HepG2 (cell line): Measurements from ENCODE around the gene RPLP2. TPM values are rescaled to one million over a fixed set of nuclear protein-coding genes. Genes with fewer than 3 reads are reported as not detected.

ENCODE experiments used
- ARID4A ChIP-seq: sonication (generic); formaldehyde crosslinking; IDR thresholded peaks from 2 replicates; pipeline ENCODE4 v1.5.0; 2020; ENCODE audit warnings: mild to moderate bottlenecking, missing genetic modification reagents, borderline replicate concordance
- ATAD3A ChIP-seq: sonication (generic); formaldehyde crosslinking; IDR thresholded peaks from 2 replicates; pipeline ENCODE4 v1.4.0; 2020; ENCODE audit warnings: missing genetic modification reagents
- ATF1 ChIP-seq: IDR thresholded peaks from 2 replicates; pipeline ENCODE4 v1.6.1; 2016; ENCODE audit warnings: mild to moderate bottlenecking, control low read depth
- BORCS8-MEF2B ChIP-seq: sonication (generic); formaldehyde crosslinking; IDR thresholded peaks from 2 replicates; pipeline ENCODE4 v1.8.0; 2022; ENCODE audit warnings: mild to moderate bottlenecking, missing genetic modification reagents
- CEBPB ChIP-seq: IDR thresholded peaks from 2 replicates; pipeline ENCODE4 v1.6.1; 2011; ENCODE audit warnings: low read depth, low read length, improper control_type of control experiment, borderline replicate concordance
- CENPBD1 ChIP-seq: sonication (generic); formaldehyde crosslinking; IDR thresholded peaks from 2 replicates; pipeline ENCODE4 v1.8.0; 2022; ENCODE audit warnings: missing genetic modification reagents, low read depth, mild to moderate bottlenecking, borderline replicate concordance
- CHD4 ChIP-seq: fragments of 200-600 bp; sonication (generic); IDR thresholded peaks from 2 replicates; pipeline ENCODE4 v1.7.0; 2017; ENCODE audit warnings: mild to moderate bottlenecking, low read length, borderline replicate concordance
- CREBL2 ChIP-seq: sonication (generic); formaldehyde crosslinking; IDR thresholded peaks from 2 replicates; pipeline ENCODE4 v1.8.1; 2023; ENCODE audit warnings: missing genetic modification reagents, mild to moderate bottlenecking, borderline replicate concordance
- HBP1 ChIP-seq: IDR thresholded peaks from 2 replicates; pipeline ENCODE4 v1.6.1; 2016; ENCODE audit warnings: low read depth, control low read depth
- IKZF1 ChIP-seq: fragments of 450-650 bp; IDR thresholded peaks from 2 replicates; pipeline ENCODE4 v1.7.1; 2016
- KDM1A ChIP-seq: IDR thresholded peaks from 2 replicates; pipeline ENCODE4 v1.6.1; 2016; ENCODE audit warnings: missing compliant biosample characterization
- MAZ ChIP-seq, 2 experiments: sonication (generic) in 1 of 2; formaldehyde crosslinking in 1 of 2; IDR thresholded peaks; 2 replicates each; pipeline versions ENCODE4 v1.5.0 to v1.6.1; 2012 to 2020; ENCODE audit warnings: low read depth in 2 of 2, mild to moderate bottlenecking in 2 of 2, borderline replicate concordance in 1 of 2, improper control_type of control experiment in 1 of 2, low read length in 1 of 2, missing genetic modification reagents in 1 of 2, moderate library complexity in 1 of 2
- MTF2 ChIP-seq: sonication (generic); formaldehyde crosslinking; IDR thresholded peaks from 2 replicates; pipeline ENCODE4 v1.5.0; 2020; ENCODE audit warnings: missing genetic modification reagents, borderline replicate concordance
- POGZ ChIP-seq: sonication (generic); formaldehyde crosslinking; IDR thresholded peaks from 2 replicates; pipeline ENCODE4 v1.4.0; 2020; ENCODE audit warnings: mild to moderate bottlenecking, missing genetic modification reagents
- PTBP1 ChIP-seq: fragments of 200-400 bp; formaldehyde crosslinking; IDR thresholded peaks from 2 replicates; pipeline ENCODE4 v1.6.1; 2018; ENCODE audit warnings: low read length, low read depth; ENCODE audit not compliant: poor library complexity, severe bottlenecking
- SIX4 ChIP-seq: sonication (generic); formaldehyde crosslinking; IDR thresholded peaks from 2 replicates; pipeline ENCODE4 v1.4.0; 2020; ENCODE audit warnings: missing genetic modification reagents
- TBL1XR1 ChIP-seq: fragments of 150-350 bp; IDR thresholded peaks from 2 replicates; pipeline ENCODE4 v1.6.1; 2014; ENCODE audit warnings: borderline replicate concordance, low read length; ENCODE audit not compliant: partially characterized antibody
- ZBTB7A ChIP-seq: sonication (generic); formaldehyde crosslinking; IDR thresholded peaks from 2 replicates; pipeline ENCODE4 v1.8.0; 2022; ENCODE audit warnings: mild to moderate bottlenecking, missing genetic modification reagents
- ZBTB7B ChIP-seq: sonication (generic); formaldehyde crosslinking; IDR thresholded peaks from 2 replicates; pipeline ENCODE4 v1.4.0; 2020; ENCODE audit warnings: missing genetic modification reagents
- ZFY ChIP-seq: sonication (generic); formaldehyde crosslinking; IDR thresholded peaks from 2 replicates; pipeline ENCODE4 v1.4.0; 2020; ENCODE audit warnings: missing genetic modification reagents
- ZKSCAN1 ChIP-seq: fragments of 150-350 bp; IDR thresholded peaks from 2 replicates; pipeline ENCODE4 v1.6.1; 2014; ENCODE audit warnings: low read length
- ZNF225 ChIP-seq: sonication (generic); formaldehyde crosslinking; IDR thresholded peaks from 2 replicates; pipeline ENCODE4 v1.4.0; 2020; ENCODE audit warnings: mild to moderate bottlenecking, missing genetic modification reagents
- ZNF850 ChIP-seq: sonication (generic); formaldehyde crosslinking; conservative IDR thresholded peaks from 2 replicates; pipeline ENCODE4 v1.9.0; 2021; ENCODE audit warnings: mild to moderate bottlenecking, missing genetic modification reagents
- polyA plus RNA-seq, 8 experiments: library from polyadenylated mRNA; depleted of rRNA in 3 of 8; stranded (reverse) in 7 of 8; unstranded in 1 of 8; fragments of >200 nt; fragmentation: Illumina TruSeq in 4 of 8; extraction: Trizol in 4 of 8; gene quantifications; 2 replicates each; pipeline versions ENCODE4 v1.2.1 to v1.2.3, GENCODE V29; 2011 to 2016; ENCODE audit warnings: low read depth in 4 of 8, missing spikeins in 1 of 8, mixed read lengths in 1 of 8; ENCODE audit not compliant: insufficient read depth in 1 of 8
- total RNA-seq, 5 experiments: library from RNA; depleted of rRNA; stranded (reverse); fragments of >200 nt; fragmentation: Illumina TruSeq; extraction: Trizol; gene quantifications; 2 replicates each; pipeline ENCODE4 v1.2.3, GENCODE V29; 2016; ENCODE audit warnings: low read depth in 1 of 5

Gene RPLP2
- total and polyA plus RNA-seq, 2 of the 13 experiments (the other 11 are each of a cell fraction or from before 2014, with no cell fraction given): 978 to 2,106 TPM

GRCh38 chr11:843818-844692 lies 34.3 kb downstream of the RPLP2 start (continued):
- no peak for TF ChIP-seq HBP1 (CRISPR knock-in tag)
- TF ChIP-seq PTBP1: no peak
- 0 out of 2 replicates have a peak, but pooled peaks have one; percentile 51 for TF ChIP-seq KDM1A
- no peak; the same call in none of the 2 replicates for TF ChIP-seq SIX4
- no peak for TF ChIP-seq CHD4
- TF ChIP-seq TBL1XR1: no peak
- TF ChIP-seq CEBPB: no peak
- TF ChIP-seq ARID4A (CRISPR knock-in tag): peak; percentile 55
- TF ChIP-seq MAZ (IDR thresholded peaks at IDR 0.05; ENCODE audit: borderline replicate concordance, low read depth, low read length): peak; percentile 70; the same call in 1 of the 2 replicates
- TF ChIP-seq MAZ (CRISPR knock-in tag; IDR thresholded peaks at IDR 0.05; ENCODE audit: low read depth): peak; percentile 72; the same call in 1 of the 2 replicates
- no peak for TF ChIP-seq IKZF1
- TF ChIP-seq CREBL2 (CRISPR knock-in tag): peak; percentile 18; the same call in 1 of the 2 replicates
- TF ChIP-seq ZNF850: no peak
- no peak for TF ChIP-seq ATF1
- TF ChIP-seq ZKSCAN1: no peak
- TF ChIP-seq ZFY (CRISPR knock-in tag): peak; percentile 34; the same call in 1 of the 2 replicates
- TF ChIP-seq CENPBD1 (CRISPR knock-in tag): no peak
- TF ChIP-seq ZBTB7B (CRISPR knock-in tag): peak; percentile 47; the same call in 1 of the 2 replicates
- no peak for TF ChIP-seq ATAD3A (CRISPR knock-in tag)
- TF ChIP-seq ZNF225: no peak
- TF ChIP-seq MTF2 (CRISPR knock-in tag): no peak
- peak; percentile 46; the same call in 1 of the 2 replicates for TF ChIP-seq POGZ
- peak; percentile 60; the same call in 1 of the 2 replicates for TF ChIP-seq BORCS8-MEF2B
- TF ChIP-seq ZBTB7A: peak; percentile 97
